Vagina (tissue), 2 donors: ENCODE data around the gene DENND2C. TPM values are rescaled to one million over a fixed set of nuclear protein-coding genes. Genes with fewer than 3 reads are reported as not detected.

Source experiments
- DNase-seq, 2 donors: peaks; one replicate each; pipeline ENCODE4 v3.0.0-alpha.2; 2017; ENCODE audit errors: extremely low spot score in 2 of 2
- H3K27ac ChIP-seq: fragments of 200-600 bp; sonication (generic); one replicate; pipeline ENCODE4 v1.5.1; 2019
- H3K27me3 ChIP-seq: fragments of 200-600 bp; sonication (generic); one replicate; pipeline ENCODE4 v1.5.1; 2019
- H3K36me3 ChIP-seq, 2 donors: fragments of 200-600 bp; sonication (generic); one replicate each; pipeline ENCODE4 v1.5.1; 2017 to 2019
- H3K4me1 ChIP-seq: fragments of 200-600 bp; sonication (generic); one replicate; pipeline ENCODE4 v1.5.1; 2019
- H3K4me3 ChIP-seq, 2 donors: fragments of 200-600 bp; sonication (generic); 1 replicate in 1 of 2; 2 replicates in 1 of 2; pipeline ENCODE4 v1.5.1; 2016 to 2019
- H3K9me3 ChIP-seq: fragments of 200-600 bp; sonication (generic); one replicate; pipeline ENCODE4 v1.5.1; 2019
- CTCF ChIP-seq, 3 experiments: fragments of 450-650 bp in 2 of 3; fragments of 200-600 bp in 1 of 3; sonication (generic) in 1 of 3; IDR thresholded peaks; one replicate each; pipeline ENCODE4 v1.5.1; 2017 to 2019; ENCODE audit warnings: antibody characterized with exemption in 3 of 3, mild to moderate bottlenecking in 2 of 3, moderate library complexity in 2 of 3
- POLR2A ChIP-seq, 2 donors: fragments of 450-650 bp; IDR thresholded peaks; one replicate each; pipeline ENCODE4 v1.6.1; 2017; ENCODE audit warnings: antibody characterized with exemption in 2 of 2, mild to moderate bottlenecking in 2 of 2, moderate library complexity in 2 of 2
- POLR2AphosphoS5 ChIP-seq, 2 donors: sonication (generic); formaldehyde crosslinking; IDR thresholded peaks; one replicate each; pipeline ENCODE4 v1.9.0; 2017; ENCODE audit warnings: antibody characterized with exemption in 2 of 2, mild to moderate bottlenecking in 2 of 2, low read depth in 1 of 2; ENCODE audit not compliant: insufficient read depth in 1 of 2
- intact Hi-C: fragments of 100-400 bp; cut with DNase I; formaldehyde crosslinking; loops from one replicate; pipeline ENCODE4 v1.15.1; 2023
- total RNA-seq: library from RNA; depleted of rRNA; stranded (reverse); fragments of >200 nt; gene quantifications from one replicate; pipeline ENCODE4 v1.2.3, GENCODE V29; 2016

Gene DENND2C
- total RNA-seq, 1 donor from 2014 or later = 25.5 TPM

GRCh38 chr1:114660238-114660637, 9.6 kb downstream of the DENND2C start:
- TF ChIP-seq CTCF (IDR thresholded peaks at IDR 0.05) (no peak), POLR2AphosphoS5 (IDR thresholded peaks at IDR 0.05; ENCODE audit: insufficient read depth in 1 of 2, low read depth in 1 of 2) (no peak), POLR2A (IDR thresholded peaks at IDR 0.05) (no peak)
- no peak overlapping the region for H3K27ac ChIP-seq
- no peak overlapping the region for H3K4me3 ChIP-seq
- H3K27me3 ChIP-seq = no peaks in the 10 kb centered on the region
- H3K36me3 ChIP-seq = no peaks in the 10 kb centered on the region
- DNase-seq = no peak
- H3K9me3 ChIP-seq = no peaks in the 10 kb centered on the region
- intact Hi-C loops = no loop called here
- H3K4me1 ChIP-seq = no peaks in the 10 kb centered on the region

GRCh38 chr1:114651893-114652292, 18.0 kb downstream of the DENND2C start:
- H3K4me3 ChIP-seq = no peak overlapping the region
- H3K36me3 ChIP-seq = no peaks in the 10 kb centered on the region
- TF ChIP-seq POLR2A (IDR thresholded peaks at IDR 0.05) = no peak
- TF ChIP-seq CTCF (IDR thresholded peaks at IDR 0.05) = no peak
- TF ChIP-seq POLR2AphosphoS5 (IDR thresholded peaks at IDR 0.05; ENCODE audit: insufficient read depth in 1 of 2, low read depth in 1 of 2) = no peak
- no peaks in the 10 kb centered on the region for H3K27me3 ChIP-seq
- intact Hi-C loops = no loop called here
- H3K9me3 ChIP-seq = no peaks in the 10 kb centered on the region
- H3K4me1 ChIP-seq = no peaks in the 10 kb centered on the region
- H3K27ac ChIP-seq = no peak overlapping the region
- DNase-seq = no peak

- TF ChIP-seq POLR2AphosphoS5 (IDR thresholded peaks at IDR 0.05; ENCODE audit: insufficient read depth in 1 of 2, low read depth in 1 of 2) (no peak), CTCF (IDR thresholded peaks at IDR 0.05) (no peak), POLR2A (IDR thresholded peaks at IDR 0.05) (no peak)
- no peak for DNase-seq
- H3K4me1 ChIP-seq = no peaks in the 10 kb centered on the region
- no peaks in the 10 kb centered on the region for H3K27me3 ChIP-seq
- intact Hi-C loops = no loop called here
- H3K27ac ChIP-seq = no peak overlapping the region
- H3K36me3 ChIP-seq = no peaks in the 10 kb centered on the region
- H3K9me3 ChIP-seq = no peaks in the 10 kb centered on the region
- H3K4me3 ChIP-seq = no peak overlapping the region
Observed at GRCh38 chr1:114648503-114648902, 21.3 kb downstream of the DENND2C start.

- Histone ChIP-seq H3K4me3 (no peak overlapping the region), H3K27me3 (no peaks in the 10 kb centered on the region), H3K27ac (no peak overlapping the region), H3K36me3 (no peaks in the 10 kb centered on the region), H3K4me1 (no peaks in the 10 kb centered on the region), H3K9me3 (no peaks in the 10 kb centered on the region)
- TF ChIP-seq POLR2AphosphoS5 (IDR thresholded peaks at IDR 0.05; ENCODE audit: insufficient read depth in 1 of 2, low read depth in 1 of 2) (no peak), POLR2A (IDR thresholded peaks at IDR 0.05) (no peak), CTCF (IDR thresholded peaks at IDR 0.05) (no peak)
- intact Hi-C loops = no loop called here
- DNase-seq = no peak
Observed at GRCh38 chr1:114641377-114641776, 28.5 kb downstream of the DENND2C start.

- TF ChIP-seq POLR2A (IDR thresholded peaks at IDR 0.05) (no peak), POLR2AphosphoS5 (IDR thresholded peaks at IDR 0.05; ENCODE audit: insufficient read depth in 1 of 2, low read depth in 1 of 2) (no peak), CTCF (IDR thresholded peaks at IDR 0.05) (no peak)
- Histone ChIP-seq H3K9me3 (no peaks in the 10 kb centered on the region), H3K27me3 (no peaks in the 10 kb centered on the region), H3K4me3 (no peak overlapping the region), H3K27ac (no peak overlapping the region), H3K36me3 (no peaks in the 10 kb centered on the region), H3K4me1 (no peaks in the 10 kb centered on the region)
- intact Hi-C loops = no loop called here
- DNase-seq = no peak
Observed at GRCh38 chr1:114638910-114639309, 30.9 kb downstream of the DENND2C start.
